Measurements from ENCODE around the gene ORAI1.
"Not testable (repeated sequence)": the region's sequence is repeated elsewhere in the genome, so short reads cannot be mapped to it uniquely, and the experiment has no call there.

ORAI1 gene

DNA sequence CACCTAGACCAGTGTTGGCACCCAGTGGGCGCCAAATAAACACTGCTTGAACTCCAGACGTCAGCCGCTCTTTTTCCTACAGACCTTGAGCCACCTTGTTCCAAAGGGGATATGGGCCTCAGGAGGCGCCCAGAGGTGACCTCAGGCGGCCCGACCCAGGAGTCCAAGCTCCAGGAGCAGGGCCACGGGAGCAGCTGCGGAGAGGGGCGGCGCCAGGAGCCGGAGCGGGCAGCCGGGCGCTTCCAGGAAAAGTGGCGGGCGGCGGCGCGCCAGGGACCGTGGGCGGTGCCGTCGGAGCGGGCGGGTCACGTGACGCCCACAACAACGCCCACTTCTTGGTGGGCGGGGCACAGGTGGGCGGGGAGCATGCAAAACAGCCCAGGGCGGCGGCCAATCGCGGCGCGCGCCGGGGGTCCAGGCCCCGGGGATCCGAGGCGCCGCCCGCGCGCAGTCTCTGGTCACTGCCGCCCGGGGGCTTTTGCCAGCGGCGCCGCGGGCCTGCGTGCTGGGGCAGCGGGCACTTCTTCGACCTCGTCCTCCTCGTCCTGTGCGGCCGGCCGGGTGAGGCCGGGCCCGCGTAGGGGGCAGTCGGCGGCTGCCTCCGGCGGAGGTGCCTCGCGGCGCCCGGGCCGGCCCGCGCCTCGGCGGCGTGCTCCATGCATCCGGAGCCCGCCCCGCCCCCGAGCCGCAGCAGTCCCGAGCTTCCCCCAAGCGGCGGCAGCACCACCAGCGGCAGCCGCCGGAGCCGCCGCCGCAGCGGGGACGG, at the start of gene ORAI1:
Gene ORAI1 (plus strand): TSS at position 444 of the 766 bp plus-strand sequence.
- DNase-seq, result peak; percentile 66 to 96

GRCh38 chr12:121576851-121577391, 49.4 kb upstream of the ORAI1 start:
- peak; percentile 60 to 77 for DNase-seq

- DNase-seq, result peak; percentile 41 to 77
Observed at GRCh38 chr12:121577443-121578180, 48.7 kb upstream of the ORAI1 start.

- peak; percentile 0 to 40 for DNase-seq
Observed at GRCh38 chr12:121578230-121579189, 47.8 kb upstream of the ORAI1 start.

GRCh38 chr12:121579190-121579791, 47.0 kb upstream of the ORAI1 start:
- DNase-seq, result peak; percentile 24 to 63

DNA sequence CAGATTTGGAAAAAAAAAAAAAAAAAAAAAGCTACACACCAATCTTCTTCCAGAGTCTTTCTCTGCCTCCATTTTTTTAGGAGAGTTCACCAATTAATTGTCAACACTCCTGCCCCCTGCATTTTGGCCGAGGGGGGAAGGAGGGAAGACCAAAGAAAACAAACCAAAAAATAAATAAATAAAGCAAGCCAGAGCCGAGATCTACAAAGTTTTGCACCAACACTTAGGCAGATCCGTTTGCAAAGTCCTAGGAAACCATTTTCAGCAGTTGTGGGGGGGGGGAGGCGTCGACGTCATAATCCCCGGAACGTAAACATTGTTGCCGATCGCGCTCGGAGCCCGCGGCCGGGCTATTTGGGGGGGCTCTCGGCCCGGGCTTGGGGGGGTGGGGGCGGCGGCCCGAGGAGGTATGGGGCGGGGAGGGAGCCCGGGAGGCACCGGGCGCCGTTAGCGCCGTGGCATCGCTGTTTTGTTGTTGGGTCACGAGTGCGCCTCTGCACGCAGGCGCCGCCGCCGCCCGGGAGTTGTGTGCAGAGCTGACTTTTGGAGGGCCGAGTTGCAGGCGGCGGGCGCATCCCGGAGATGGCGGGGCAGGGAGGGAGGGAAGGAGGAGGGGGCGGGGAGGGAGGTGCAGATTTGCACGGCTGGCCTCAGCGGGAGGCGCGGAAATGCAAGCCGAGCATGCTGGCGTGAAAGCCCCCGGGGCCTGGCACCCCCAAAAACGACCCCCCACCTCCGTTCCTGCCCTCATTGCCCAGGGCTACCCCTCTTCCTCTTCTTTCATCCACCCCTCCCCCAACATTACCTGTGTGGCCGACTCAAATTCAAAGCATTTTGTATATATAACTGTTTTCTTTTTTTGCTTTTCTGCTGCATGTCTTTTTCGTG, 46.1 kb upstream of the ORAI1 start:
- DNase-seq, result peak; percentile 46 to 89

DNA sequence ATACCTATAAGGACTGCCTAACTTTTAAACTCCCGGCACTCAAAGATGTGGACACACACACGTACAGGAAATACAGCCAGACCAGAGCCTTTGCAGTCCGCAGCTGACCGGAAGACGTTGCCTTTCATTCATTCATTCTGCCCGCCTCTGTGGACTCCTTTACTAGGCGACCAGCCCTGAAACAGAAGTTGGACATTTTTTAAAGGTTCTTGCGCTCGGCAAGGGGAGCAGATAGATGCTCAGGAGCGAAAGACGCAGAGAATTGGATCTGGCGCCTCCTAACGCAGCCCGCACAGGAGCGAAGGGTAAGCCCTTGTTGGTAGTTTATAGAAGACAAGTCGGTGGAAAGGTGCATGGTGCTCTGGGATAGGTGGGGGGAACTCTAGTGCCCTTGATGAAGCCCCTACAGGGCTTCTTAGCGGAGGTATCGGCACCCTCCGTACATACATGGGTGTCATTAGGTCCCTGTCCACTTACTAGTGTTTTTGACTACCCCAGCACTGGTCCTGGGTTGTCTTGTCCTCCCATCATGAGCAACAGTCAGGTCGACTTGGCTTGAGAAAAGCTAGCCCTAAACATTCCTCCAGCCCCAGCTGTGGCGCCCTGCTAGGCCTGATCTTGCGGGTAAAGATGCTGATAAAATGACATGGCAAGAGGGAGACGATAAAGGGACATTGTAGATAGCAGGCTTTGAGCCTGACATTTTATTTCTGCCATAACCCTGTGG, 45.2 kb upstream of the ORAI1 start, which contains the start of gene KDM2B:
Gene KDM2B (minus strand): TSS at position 65 of the 727 bp plus-strand sequence. CDS start 112 bp downstream, outside the sequence.
- peak; percentile 42 to 52 for DNase-seq

- peak; percentile 35 to 41 for DNase-seq
Observed at GRCh38 chr12:121581686-121582429, 44.5 kb upstream of the ORAI1 start.

DNA sequence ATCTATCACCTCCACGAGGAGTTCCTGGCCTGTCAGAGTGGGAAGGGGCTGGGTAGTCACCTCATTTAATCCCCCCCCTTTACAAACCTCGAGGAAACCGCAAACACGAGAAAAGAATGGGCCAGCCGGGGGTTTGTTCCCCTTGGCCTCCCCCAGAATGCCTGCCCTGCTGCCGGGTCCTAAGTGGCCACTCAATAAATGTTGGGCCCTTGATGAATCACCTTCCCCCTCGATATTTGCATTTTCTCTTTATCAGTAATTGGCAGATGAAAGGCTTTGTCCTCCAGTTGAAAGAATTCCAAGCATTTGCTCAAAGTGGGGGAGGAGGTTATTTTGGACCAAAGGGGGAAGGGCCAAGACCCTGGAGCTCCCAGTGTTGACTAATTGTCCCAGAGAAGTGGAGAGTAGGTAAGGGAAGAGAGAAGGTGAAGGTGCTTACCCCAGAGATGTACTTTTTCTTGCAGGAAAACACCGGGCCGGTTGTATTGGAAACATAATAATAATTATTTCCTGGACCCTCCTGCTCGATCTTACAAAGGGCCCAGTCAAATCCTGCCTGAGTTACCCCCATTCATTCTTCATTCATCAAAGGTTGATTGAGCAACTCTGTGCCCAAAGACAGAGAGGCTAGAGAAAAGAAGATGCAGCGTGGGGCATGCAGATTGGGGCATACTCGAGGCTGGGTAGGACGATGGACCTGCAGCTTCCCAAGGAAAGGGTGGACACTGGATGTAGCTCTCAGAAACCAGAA, 43.6 kb upstream of the ORAI1 start:
- DNase-seq, result peak in 1 of 2 experiments; percentile 43

DNA sequence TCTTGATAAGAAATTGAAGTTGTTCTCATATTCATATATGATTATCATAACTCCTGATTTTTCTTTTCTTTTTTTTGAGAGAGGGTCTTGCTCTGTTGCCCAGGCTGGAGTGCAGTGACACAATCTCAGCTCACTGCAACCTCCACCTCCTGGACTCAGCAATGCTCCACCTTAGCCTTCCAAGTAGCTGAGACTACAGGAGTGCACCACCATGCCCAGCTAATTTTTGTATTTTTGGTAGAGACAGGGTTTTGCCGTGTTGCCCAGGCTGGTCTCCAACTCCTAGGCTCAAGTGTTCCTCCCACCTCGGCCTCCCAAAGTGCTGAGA, 43.0 kb upstream of the ORAI1 start:
- not testable (repeated sequence) for DNase-seq

DNA sequence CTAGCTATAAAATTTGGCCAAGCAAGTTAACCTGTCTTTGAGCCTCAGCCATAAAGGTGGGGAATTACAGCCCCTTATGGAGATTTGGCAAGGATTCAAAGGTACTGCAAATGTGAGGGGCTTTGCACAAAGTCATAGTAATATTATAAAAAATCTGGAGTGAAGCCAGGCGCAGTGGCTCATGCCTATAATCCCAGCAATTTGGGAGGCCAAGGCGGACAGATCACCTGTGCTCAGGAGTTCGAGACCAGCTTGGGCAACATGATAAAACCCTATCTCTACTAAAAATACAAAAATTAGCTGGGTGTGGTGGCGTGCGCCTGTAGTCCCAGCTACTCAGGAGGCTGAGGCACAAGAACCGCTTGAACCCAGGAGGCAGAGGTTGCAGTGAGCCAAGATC, 41.4 kb upstream of the ORAI1 start:
- DNase-seq, result not testable (repeated sequence)

- no peak for DNase-seq
Observed at GRCh38 chr12:121590476-121591143, 35.7 kb upstream of the ORAI1 start.

DNA sequence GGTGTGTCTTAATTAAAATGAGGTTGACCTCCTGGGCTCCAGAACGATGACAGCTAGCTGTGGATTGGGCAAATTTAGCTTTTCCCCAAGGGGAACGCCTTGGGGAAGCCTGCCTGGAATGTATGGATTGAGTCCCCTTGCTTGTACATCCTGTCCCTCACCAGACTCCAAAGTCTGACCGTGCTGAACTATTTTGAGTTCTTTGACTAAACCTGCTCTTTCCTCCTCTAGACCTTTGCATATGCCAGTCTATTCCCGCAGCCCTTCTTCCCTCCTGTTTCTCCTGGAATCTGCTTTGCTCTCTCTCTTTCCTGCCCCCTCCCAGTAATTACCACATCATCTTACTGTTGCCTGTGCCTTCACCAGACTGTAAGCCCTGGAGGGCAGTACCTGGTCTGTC, 34.0 kb upstream of the ORAI1 start:
- DNase-seq, result no peak

GRCh38 chr12:121595520-121595919, 30.8 kb upstream of the ORAI1 start:
- no peak for DNase-seq

DNA sequence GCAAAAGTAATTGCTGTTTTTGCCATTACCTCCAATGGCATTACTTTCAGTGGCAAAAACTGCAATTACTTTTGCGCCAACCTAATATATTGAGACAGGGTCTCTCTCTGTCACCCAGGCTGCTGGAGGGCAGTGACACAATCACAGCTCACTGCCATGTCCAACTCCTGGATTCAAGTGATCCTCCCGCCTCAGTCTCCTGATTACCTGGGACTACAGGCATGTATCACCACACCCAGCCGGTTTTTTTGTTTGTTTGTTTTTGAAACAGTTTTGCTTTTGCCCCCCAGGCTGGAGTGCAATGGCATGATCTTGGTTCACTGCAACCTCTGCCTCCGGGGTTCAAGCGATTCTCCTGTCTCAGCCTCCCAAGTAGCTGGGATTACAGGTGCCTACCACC, 29.8 kb upstream of the ORAI1 start:
- DNase-seq, result no peak

DNA sequence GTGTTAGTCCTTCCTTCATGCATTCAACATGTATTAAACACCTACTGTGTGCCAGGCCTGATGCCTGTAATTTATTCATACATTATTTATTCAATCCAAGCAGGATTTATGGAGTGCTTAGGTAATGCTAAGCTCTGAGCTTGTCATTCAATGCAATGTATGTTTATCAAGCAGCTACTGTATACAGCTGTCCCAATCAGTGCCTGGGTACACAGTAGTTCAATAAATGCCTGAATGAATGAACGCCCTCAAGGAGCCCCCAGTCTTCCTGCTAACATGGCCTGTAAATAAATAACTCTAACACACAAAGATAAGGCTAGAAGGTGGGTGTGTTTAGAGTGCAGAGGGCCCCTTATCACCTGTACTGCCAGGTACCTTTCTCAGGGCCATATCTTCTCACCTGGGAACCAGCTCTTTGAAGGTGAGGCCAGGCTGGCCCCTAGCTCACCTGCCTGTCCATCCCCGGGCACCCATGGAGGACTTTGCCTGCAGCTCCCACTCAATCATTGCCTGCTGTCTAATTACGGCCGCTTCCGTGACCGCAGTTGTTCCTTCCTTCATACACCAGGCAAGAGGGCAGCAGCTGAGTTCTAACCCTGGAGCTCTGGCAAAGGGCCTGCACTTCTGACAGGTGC, 25.5 kb upstream of the ORAI1 start:
- DNase-seq, result no peak

DNA sequence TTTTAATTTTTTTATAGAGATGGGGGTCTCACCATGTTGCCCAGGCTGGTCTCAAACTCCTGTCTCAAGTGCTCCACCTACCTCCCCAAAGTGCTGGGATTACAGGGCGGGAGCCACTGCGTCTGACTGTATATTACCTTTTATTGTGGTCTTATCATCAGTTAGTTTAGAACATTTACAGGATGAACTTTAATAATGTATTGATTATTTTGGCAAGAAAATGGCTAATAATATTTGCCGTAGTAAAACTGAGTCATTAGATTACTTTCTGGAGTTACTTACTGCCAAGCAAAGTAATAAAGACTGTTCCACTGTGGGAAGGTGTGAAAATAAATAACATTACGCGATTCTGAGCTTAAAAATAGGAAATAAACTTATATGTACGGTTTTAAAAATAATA, 23.6 kb upstream of the ORAI1 start:
- DNase-seq, result no peak

- DNase-seq, result no peak
Observed at GRCh38 chr12:121603581-121603980, 22.7 kb upstream of the ORAI1 start.
